Retina (tissue), 1 donor: ENCODE measurements around the gene RPS6KA1.
"Not testable (repeated sequence)": the region's sequence is repeated elsewhere in the genome, so short reads cannot be mapped to it uniquely, and the experiment has no call there.

Experiments used
- DNase-seq: peaks from one replicate; pipeline ENCODE4 v3.0.0-alpha.2; 2016

Gene RPS6KA1

DNA sequence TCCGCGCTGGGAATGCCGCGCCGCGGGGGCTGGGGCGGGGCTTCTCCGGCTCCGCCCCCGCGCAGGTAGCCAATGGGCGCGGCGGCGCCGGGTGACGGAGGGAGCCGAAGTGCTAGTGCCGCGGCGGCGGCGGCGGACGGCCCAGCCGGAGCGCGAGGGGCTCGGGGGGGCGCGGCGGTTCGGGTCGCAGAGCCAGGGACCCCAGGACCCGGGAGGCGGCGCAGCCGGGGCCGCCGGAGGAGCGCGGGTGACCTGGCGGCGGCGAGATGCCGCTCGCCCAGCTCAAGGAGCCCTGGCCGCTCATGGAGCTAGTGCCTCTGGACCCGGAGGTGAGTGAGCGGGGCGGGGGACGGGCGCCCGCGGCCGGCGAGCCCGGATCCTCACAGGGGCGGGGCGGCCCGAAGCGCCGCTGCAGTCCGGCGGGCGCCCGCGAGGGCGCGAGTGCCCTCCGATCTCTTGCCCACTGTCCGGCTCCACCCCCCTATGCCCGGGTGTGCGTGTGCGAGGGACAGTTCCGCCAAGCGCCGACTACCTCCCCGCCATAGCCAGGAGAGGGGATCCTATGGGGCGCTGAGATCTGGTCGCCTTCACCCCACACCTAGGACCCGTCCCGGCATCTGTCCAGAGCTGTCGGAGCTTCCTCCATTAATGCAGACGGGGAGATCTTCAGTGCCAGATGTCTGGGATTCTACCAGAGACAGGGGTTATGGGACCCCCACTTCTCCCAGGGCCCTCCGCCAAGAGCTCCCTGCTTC, at the start of gene RPS6KA1:
TSS of gene RPS6KA1 (plus strand) at position 107 of the 755 bp plus-strand sequence. CDS start at position 267, 160 bp downstream.
- peak; percentile 63 for DNase-seq

DNA sequence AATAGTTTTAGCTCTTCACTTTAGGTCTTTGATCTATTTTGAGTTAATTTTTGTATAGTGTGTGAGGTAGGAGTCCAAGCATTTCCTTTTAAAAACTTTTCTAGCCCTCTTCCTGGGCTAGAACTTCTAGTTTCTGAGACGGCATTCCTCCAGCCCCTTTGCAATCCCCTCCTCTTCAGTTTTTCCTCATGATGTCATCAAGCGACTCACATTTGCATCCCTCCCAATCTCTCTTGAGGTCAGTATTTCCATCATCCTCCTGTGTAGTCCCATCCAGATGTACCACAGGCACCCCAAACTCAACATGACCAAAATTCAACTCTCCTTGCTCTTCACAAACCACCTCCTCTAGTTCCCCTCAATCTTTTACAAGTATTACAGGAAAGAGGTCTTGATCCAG, 46.6 kb upstream of the RPS6KA1 start:
- no peak for DNase-seq

DNA sequence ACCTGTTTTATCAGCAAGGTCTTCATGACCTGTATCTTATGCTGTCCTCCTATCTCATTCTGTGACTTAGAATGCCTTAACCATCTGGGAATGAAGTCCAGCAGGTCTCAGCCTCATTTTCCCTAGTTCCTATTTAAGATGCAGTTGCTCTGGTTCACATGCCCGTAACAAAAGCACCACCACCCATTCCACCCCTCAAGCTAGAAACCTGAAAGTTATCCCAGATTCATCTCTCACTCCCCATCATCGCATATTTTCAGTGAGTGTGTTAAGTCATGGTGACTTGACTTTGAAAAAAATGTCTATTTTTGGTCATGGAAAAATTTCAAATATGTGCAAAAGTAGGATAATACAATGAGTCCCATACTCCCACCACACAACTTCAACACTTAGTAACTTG, 45.6 kb upstream of the RPS6KA1 start:
- DNase-seq, result no peak

DNA sequence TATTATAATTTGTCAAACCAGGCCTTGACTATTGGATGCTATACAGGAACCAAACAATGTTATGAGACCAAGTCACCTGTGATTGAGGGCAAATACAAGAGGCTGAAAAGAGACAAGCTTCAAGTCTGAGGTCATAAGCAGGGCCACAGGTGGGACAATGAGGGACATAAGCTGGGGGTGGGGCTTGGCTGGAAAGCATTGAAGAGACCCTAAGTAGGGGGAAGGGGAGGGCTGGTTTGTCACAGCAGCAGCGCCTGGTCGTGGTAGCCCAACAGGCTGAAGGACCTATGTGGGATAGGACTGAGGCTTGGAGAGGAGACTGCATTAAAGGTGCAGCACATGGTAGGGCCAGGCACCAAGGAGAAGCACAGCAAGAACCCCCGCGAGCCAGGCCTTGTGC, 39.4 kb upstream of the RPS6KA1 start:
- DNase-seq, result no peak

DNA sequence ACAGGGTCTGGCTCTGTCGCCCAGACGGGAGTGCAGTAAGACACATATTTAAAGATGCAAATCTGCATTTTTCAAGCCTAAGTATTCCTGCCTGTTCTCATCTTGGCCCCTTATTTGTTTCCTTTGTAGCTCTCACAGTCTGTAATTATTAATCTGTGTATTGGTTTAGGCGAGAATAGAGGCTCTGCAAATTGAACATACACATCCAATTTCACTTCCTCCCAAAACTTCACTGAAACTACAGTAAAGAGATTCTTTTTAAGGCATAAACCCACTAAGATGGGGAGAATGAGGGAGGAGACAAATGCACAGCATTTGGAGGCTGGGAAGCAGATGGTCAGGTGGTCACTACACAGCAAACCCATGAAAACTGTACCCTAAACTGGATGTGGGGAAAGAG, 36.3 kb upstream of the RPS6KA1 start:
- no peak for DNase-seq

DNA sequence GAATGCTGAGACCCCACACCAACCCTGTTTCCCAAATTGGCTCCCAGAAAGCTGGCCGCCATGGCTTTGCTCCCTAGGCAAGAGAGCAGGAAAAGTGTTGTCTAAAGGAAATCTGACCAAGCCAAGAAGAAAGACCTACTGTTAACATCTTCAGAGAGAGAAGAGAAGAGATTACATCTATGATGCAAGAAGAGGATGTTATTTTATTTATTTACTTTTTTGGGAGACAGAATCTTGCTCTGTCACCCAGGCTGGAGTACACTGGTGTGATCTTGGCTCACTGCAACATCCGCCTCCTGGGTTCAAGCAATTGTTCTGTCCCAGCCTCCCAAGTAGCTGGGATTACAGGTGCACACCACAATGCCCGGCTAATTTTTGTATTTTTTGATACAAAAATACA, 35.6 kb upstream of the RPS6KA1 start:
- no peak for DNase-seq

DNA sequence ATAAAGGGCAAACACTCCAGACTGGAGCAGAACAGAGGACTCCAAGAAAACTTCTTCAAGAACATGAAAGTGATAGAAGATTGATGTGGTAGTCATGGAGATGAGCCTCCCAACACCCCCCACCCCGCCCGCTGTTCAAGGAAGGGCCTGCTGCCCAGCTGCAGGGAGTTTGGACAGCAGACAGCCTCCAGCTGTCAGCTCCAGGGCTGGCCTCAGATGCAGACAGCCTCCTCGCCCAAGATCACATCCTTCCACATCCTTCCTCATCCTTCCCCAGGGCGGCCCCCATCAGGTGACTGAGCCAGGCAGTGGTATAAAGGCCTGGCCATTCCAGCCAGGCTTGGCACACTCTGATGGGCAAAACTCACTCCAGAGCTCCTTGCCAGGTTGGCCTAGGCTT, 32.7 kb upstream of the RPS6KA1 start:
- no peak for DNase-seq

DNA sequence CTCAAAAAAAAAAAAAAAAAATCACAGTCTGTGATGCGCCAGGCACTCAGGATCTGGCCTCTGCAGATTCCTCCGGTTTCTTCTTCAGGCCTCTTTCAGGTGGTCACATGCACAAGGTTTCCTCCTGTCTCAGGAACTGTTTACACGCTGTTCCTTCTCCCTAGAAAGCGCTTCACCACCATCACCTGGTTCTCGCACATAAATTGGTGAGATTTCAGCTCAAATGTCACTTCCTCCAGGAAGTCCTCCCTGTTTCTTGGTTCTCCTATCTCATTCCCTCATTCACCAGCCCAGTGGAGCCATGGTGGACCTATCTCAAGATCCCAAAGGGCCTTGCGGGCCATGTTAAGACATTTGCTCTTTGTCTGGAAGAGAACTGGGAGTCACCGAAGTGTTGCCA, 30.7 kb upstream of the RPS6KA1 start:
- DNase-seq, result no peak

DNA sequence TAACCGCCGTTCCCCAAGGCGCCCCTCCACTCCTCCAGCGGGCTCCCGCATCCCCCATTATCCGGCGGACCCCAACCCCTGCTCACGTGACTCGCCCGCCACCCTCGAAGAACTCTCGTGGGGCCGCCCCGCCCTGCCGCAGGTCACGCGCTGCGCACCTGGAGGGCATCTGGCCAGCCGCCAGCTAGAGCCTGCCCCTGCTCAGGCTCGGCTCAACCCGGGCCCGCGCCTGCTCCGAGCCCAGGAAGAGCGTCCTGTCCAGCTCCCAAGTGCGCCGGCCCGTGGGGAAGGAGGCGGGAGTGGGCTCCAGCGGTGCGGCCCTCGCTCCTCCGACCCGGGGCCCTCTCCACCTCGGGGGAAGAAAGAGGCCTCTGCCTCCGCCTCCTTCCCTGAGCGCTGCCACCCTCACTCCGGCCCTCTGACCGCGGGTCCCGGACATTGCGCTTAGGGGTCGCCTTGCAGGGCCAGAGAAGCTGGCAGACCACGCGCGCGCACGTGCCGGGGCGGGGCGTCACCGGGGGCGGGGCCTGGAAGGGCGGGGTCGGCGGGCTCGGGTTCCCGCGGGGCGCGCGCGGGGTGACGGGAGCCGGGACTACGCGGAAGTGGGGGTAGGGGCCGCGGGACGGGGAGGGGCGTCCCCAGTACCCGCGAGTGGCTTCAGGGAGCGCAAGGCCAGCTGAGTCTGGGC, 28.9 kb upstream of the RPS6KA1 start:
- DNase-seq, result peak; percentile 94

DNA sequence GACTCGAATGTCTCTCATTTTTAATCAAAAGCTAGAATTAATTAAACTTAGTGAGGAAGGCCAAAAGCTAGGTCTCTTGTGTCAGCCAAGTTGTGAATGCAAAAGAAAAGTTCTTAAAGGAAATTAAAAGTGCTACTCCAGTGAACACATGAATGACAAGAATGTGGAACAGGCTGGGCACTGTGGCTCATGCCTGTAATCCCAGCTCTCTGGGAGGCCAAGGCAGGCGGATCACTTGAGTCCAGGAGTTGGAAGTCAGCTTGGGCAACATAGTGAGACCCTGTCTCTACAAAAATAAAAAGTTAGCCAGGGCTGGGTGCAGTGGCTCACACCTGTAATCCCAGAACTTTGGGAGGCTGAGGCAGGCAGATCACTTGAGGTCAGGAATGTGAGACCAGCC, 18.9 kb upstream of the RPS6KA1 start:
- not testable (repeated sequence) for DNase-seq

DNA sequence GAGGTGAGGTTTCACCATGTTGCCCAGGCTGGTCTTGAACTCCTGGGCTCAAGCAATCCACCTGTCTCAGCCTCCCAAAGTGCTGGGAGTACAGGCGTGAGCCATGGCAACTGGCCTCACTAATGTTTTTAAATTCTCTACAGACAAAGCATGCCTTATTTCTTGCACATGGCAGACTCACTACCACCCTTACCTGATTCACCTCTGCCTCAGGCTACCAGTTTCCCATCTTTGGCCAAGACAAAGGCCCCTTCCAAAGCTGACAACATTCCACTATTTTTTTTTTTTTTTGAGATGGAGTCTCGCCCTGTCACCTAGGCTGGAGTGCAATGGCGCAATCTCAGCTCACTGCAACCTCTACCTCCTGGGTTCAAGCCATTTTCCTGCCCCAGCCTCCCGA, 13.7 kb upstream of the RPS6KA1 start:
- not testable (repeated sequence) for DNase-seq

DNA sequence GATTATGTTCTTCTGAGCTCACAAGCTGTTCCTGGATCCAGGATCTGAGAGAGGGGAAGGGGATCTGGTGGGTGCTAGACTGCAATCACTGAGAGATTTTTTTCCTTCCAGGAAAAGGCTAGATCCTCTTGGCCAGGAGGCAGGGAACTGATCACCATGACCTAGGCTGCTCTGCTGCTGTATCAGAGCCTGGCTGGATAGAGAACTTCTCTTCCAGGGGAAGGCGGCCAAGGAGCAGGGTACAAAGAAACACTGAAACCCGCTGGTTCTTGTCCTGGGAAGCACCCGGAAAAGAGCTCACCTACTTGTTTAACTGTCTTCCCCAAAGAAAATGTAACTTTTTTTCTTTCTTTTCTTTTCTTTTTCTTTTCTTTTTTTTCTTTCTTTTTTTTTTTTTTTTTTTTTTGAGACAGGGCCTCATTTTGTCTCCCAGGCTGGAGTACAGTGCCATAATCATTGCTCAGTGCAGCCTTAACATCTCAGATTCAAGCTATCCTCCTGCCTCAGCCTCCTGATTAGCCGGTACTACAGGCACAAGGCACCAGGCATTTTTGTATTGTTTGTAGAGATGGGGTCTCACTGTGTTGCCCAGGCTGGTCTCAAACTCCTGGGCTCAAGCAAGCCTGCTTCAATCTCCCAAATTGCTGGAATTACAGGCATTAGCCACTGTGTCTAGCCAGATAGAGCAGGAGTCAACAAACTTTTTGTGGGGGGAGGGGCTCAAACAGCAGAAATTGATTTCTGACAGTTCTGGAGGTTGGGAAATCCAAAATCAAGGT, 12.4 kb upstream of the RPS6KA1 start:
- DNase-seq, result no peak

DNA sequence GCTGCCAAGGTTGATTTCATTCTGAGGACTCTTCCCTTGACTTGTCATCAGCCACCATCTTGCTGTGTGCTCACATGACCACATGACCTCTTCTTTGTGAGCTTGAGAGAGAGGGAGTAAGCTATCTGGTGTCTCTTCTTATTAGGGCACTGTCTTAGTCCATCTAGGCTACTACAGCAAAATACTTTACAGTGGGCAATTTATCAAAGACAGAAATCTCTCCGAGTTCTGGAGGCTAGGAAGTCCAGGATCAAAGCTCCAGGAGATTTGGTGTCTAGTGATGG, 11.9 kb upstream of the RPS6KA1 start:
- DNase-seq, result no peak

DNA sequence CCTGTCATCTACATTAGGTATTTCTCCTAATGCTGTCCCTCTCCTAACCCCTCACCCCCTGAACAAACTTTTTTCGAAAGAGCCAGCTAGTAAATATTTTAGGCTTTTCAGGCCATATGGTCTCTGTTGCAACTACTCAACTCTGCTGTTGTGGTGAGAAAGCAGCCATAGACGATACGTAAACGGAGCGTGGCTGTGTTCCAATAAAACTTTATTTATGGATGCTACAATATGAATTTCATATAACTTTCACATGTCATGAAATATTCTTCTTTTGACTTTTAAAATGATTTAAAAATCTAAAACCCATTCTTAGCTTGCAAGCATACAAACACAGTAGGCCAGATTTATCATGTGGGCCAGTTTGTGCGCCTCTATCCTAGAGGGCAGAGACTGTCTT, 11.2 kb upstream of the RPS6KA1 start:
- DNase-seq, result no peak

DNA sequence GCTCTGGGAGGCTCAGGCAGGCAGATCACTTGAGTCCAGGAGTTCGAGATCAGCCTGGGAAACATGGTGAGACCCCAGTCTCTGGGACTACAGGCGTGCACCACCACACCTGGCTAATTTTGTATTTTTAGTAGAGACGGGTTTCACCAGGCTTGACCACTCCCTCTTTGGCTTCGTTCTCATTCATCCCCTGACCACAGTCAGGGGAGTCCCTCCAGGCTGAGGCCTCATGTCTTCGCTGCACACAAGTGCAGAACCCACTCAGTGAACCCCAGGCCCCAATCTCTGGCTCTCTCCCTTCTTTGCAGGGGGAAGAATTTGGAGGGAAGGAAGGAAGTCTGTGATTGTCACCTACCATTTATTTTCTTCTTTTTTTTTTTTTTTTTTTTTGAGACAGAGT, 9.2 kb upstream of the RPS6KA1 start:
- no peak for DNase-seq

DNA sequence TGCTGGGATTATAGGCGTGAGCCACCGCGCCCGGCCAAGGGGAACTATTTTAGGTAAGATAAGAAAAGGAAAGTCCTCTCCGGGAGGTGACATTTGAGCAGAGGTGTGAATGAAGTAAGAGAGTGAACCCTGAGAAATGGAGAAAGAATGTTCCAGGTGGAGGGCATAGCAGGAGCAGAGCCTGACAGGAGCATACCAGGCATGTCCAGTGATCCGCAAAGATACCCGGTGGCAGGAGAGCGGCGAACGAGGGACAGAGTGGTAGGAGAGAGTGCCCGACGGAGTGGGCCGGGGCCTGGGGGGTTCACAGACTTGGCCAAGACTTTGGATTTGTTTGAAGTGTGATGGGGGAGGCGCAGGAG, 7.9 kb upstream of the RPS6KA1 start:
- DNase-seq, result no peak

DNA sequence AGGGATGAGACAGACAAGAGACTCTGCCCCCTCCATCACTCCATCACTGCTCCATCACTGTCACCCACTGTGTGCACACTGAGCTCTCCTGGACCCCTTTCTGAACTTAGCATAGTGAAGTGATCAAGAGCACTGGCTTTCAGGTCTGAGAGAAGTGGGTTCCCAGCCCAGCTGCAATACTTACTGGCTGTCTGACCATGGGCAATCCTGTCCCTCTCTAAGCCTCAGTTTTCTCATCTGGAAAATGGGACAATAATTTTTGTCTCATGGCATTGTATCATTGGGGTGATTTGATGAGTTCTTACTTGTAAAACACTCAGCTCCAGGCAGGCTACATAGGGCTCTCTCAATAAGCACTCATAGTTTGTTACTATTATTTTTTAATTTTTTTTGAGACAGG, 7.5 kb upstream of the RPS6KA1 start:
- no peak for DNase-seq

DNA sequence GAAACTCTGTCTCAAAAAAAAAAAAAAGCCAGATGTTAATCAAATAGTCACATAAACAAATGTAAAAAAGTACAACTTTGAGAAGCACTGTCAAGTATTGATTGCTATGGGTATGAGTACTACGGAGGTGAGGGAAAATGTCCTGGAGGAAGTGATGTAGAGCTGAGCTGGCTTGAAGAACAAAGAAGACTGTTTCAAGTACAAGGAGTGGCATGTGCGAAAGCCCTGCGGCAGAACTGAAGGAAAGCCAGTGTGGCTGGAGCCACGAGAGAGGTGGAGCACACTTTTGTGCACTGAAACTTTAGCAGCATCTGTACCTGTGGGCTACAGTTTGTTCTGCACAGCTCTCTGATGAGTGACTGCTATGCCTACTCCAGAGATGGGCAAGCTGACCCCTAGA, 5.4 kb upstream of the RPS6KA1 start:
- no peak for DNase-seq

DNA sequence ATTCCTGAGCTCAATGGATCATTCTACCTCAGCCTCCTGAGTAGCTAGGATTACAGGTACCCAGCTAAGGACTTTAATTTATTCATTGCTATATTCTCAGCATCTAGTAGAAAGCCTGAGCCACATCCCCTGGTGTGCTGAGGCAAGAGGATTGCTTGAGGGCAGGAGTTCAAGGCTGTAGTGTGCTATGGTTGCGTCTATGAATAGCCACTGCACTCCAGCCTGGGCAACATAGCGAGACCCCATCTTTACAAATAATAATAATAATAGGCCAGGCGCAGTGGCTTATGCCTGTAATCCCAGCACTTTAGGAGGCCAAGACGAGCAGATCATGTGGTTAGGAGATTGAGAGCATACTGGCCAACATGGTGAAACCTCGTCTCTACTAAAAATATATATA, 3.3 kb upstream of the RPS6KA1 start:
- DNase-seq, result no peak

DNA sequence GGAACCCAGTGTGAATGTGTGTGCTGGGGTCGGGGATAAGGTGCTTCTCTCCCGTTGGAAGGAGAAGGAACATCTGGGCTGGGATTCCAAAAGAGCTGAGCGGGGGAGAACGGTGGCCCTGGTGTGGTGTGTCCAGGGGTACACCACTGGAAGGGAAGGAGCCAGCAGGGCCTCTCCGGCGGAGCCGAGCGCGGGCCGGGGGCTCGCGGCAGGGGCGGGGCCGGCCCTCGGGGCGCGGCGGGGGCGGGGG, 231 bp upstream of the RPS6KA1 start:
- peak; percentile 65 for DNase-seq

DNA sequence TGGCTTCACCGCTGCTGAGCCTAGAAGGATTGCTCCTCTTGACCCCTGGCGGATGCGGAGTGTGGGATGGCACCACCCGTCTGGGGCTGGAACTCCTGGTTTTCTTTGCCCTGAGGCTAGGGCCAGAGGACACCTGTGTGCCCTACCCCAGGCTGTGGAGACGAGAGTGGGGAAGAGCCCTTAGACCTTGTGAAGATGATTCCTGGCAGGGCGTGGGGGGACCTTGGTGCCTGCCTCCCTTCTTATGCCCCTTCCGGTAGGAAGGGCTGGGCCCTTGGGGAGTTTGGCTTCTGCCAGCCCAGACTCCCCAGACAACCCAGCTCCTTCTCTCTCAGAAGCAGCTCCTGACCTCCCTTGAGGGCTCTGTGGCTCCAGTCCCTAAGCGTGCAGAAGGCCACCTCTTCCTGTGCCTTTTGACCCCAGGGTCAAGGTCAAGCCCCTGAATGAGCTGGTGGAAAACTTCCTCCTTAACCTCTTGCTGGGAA, 891 bp downstream of the RPS6KA1 start:
- no peak for DNase-seq

DNA sequence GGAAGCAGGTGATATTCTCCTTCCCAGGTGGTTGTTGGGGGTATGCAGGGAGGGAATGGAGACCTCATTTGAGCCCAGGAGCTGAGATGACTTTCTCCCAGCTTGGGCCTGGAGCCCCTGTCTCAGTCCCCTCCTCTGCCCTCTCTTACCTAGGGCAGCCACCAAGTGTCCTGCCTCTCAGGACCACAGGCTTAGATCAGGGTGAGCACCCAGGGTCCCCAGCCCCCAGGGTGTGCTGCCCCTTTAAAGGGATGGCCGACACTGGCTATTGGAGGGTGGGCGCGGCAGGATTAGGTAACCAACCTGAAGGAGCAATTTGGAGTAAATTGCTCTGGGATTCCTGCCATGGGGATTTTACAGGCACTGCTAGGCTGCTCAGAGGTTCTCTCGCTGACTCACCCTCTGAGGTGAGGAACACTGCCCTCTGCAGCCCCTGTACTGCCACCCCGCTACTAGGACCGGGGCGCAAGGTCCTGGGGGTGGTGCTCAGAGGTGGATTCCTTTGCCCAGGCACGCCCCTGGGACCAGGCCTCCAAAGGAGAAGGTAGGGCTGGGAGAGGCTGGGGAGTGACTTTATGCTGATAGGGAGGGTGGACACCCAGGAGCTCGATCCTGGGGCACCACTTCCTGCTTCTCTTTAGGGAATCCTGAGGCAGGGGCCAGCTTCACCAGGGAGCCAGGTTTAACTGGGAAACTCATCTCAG, 1.5 kb downstream of the RPS6KA1 start:
- DNase-seq, result peak; percentile 7

DNA sequence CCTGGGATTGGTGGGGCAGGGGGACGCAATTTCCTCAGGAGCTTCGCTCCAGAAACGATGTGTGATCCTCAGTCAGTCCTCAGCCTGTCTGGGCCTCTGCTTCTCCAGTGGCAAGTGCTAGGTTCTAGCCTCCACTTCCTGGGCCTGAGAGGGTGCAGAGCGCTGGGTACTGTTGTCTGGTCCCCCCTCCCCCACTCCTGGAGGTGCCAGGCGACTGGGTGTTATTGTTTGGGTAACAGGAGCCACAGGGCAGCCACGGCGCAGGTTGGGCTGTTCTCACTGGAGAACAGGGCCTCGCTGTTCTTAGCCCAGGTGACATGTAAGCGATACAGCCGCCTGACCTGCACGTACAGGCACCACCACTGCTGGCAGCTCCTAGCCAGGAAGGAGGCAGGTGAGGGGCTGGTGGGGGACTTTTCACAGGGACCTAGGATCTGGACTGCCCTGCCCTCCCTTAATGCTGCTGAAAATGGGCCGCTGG, 2.1 kb downstream of the RPS6KA1 start:
- no peak for DNase-seq
